Endodermal cell (in vitro differentiated cells): ENCODE results near the gene METTL13. TPM values are rescaled to one million over a fixed set of nuclear protein-coding genes. Genes with fewer than 3 reads are reported as not detected.

Experiments used
- DNase-seq: peaks from one replicate; pipeline ENCODE4 v3.0.0-alpha.2; 2017
- H3K27ac ChIP-seq: 2 replicates; pipeline ENCODE4 v1.5.1; 2013; ENCODE audit warnings: mild to moderate bottlenecking, low read depth, low read length, moderate library complexity
- H3K27me3 ChIP-seq: 2 replicates; pipeline ENCODE4 v1.6.1; 2013; ENCODE audit warnings: mild to moderate bottlenecking, low read length, moderate library complexity; ENCODE audit not compliant: insufficient read depth, control insufficient read depth, poor library complexity, severe bottlenecking
- H3K36me3 ChIP-seq: 2 replicates; pipeline ENCODE4 v1.7.0; 2013; ENCODE audit warnings: mild to moderate bottlenecking, low read length, moderate library complexity; ENCODE audit not compliant: control insufficient read depth, insufficient read depth
- H3K4me1 ChIP-seq: one replicate; pipeline ENCODE4 v1.7.0; 2013; ENCODE audit warnings: low read length; ENCODE audit not compliant: control insufficient read depth, insufficient read depth
- H3K4me3 ChIP-seq: 2 replicates; pipeline ENCODE4 v1.5.1; 2013; ENCODE audit warnings: mild to moderate bottlenecking, low read length, moderate library complexity
- H3K9ac ChIP-seq: 2 replicates; pipeline ENCODE4 v1.6.1; 2013; ENCODE audit warnings: mild to moderate bottlenecking, low read length, moderate library complexity; ENCODE audit not compliant: poor library complexity, severe bottlenecking; ENCODE audit errors: extremely low read depth
- H3K9me3 ChIP-seq: 2 replicates; pipeline ENCODE4 v1.6.1; 2013; ENCODE audit warnings: mild to moderate bottlenecking, low read length, moderate library complexity; ENCODE audit not compliant: control insufficient read depth
- H3K27ac Mint-ChIP-seq: 2 replicates; pipeline ENCODE4 v1.8.0; 2020; ENCODE audit warnings: mixed read lengths
- H3K27me3 Mint-ChIP-seq: 2 replicates; pipeline ENCODE4 v1.8.0; 2021; ENCODE audit warnings: mild to moderate bottlenecking, mixed read lengths; ENCODE audit not compliant: insufficient read depth
- H3K36me3 Mint-ChIP-seq: 2 replicates; pipeline ENCODE4 v1.8.0; 2020; ENCODE audit warnings: low read depth, mixed read lengths
- H3K4me1 Mint-ChIP-seq: 2 replicates; pipeline ENCODE4 v1.8.0; 2020; ENCODE audit warnings: mixed read lengths
- H3K4me3 Mint-ChIP-seq: 2 replicates; pipeline ENCODE4 v1.8.0; 2020; ENCODE audit warnings: mild to moderate bottlenecking, moderate library complexity, mixed read lengths
- H3K9me3 Mint-ChIP-seq: 2 replicates; pipeline ENCODE4 v1.8.0; 2020; ENCODE audit warnings: mild to moderate bottlenecking, mixed read lengths
- WGBS, 2 experiments: methylation state at CpG; one replicate each; pipeline versions ENCODE4 v1.1.5 to v1.1.7; 2013; ENCODE audit warnings: missing lambda C conversion rate in 2 of 2, mixed read lengths in 1 of 2; ENCODE audit not compliant: insufficient coverage in 1 of 2, insufficient read length in 1 of 2; 5-methylcytosine and 5-hydroxymethylcytosine counted together
- total RNA-seq, 2 donors: library from RNA; stranded (reverse); fragmentation: NEBNext Ultra II Directional in 1 of 2; extraction: Animal tissue kit (Norgen Biotek cat#: 25700) in 1 of 2; gene quantifications; 2 replicates in 1 of 2; 3 replicates in 1 of 2; pipeline ENCODE4 v1.2.1, GENCODE V29; 2021
- TF ChIP-seq, protein P1 (sequence below): fragments of 200-600 bp; sonication (generic); conservative IDR thresholded peaks from 2 replicates; pipeline ENCODE4 v1.5.0; 2021; ENCODE audit warnings: antibody characterized with exemption, mild to moderate bottlenecking

METTL13 gene
- total RNA-seq, 2 donors from 2014 or later: 32.1 to 38.5 TPM

DNA sequence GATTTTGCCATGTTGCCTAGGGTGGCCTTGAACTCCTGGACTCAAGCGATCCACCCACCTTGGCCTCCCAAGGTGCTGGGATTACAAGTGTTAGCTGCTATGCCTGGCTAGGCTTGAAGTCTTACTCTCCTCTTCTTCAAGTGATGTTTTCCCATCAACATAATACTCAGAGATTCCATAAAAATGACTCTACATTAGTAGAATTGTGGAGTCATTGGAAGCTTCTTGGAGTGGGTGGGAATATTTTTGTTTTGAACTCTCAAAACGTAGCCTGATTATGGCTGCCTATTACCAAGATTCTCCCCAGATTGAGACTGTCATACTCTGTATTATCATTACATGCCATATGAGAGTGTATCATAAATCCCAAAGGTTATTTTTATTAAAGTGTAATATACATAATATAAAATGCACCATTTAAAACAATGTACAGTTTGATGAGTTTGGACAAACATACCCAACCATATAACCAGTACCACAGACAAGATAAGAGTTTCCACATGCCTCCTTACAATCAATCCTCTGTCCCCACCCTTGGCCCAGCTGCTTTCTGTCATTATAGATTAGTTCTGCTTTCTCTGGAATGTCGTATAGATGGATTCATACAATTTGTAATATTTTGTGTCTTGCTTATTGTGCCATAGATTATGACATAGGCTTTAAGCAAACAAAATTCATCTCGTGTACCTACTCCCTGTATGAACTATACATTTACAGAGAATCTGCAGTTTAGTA lies 51.8 kb downstream of the METTL13 start:
- Histone ChIP-seq H3K27me3 (no peaks in the 10 kb centered on the region), H3K4me1 (no peaks in the 10 kb centered on the region), H3K4me3 (no peak overlapping the region), H3K9me3 (no peaks in the 10 kb centered on the region), H3K9ac (no peak overlapping the region), H3K27ac (no peak overlapping the region), H3K36me3 (no peaks in the 10 kb centered on the region)
- DNase-seq: no peak
- no peak overlapping the region for H3K27ac Mint-ChIP-seq
- TF ChIP-seq, protein P1, sequence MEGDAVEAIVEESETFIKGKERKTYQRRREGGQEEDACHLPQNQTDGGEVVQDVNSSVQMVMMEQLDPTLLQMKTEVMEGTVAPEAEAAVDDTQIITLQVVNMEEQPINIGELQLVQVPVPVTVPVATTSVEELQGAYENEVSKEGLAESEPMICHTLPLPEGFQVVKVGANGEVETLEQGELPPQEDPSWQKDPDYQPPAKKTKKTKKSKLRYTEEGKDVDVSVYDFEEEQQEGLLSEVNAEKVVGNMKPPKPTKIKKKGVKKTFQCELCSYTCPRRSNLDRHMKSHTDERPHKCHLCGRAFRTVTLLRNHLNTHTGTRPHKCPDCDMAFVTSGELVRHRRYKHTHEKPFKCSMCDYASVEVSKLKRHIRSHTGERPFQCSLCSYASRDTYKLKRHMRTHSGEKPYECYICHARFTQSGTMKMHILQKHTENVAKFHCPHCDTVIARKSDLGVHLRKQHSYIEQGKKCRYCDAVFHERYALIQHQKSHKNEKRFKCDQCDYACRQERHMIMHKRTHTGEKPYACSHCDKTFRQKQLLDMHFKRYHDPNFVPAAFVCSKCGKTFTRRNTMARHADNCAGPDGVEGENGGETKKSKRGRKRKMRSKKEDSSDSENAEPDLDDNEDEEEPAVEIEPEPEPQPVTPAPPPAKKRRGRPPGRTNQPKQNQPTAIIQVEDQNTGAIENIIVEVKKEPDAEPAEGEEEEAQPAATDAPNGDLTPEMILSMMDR: no peak
- no peaks in the 10 kb centered on the region for H3K4me1 Mint-ChIP-seq
- no peaks in the 10 kb centered on the region for H3K36me3 Mint-ChIP-seq
- 40 to 50% methylated on average over 2 to 4 of the region's 4 CpGs for WGBS, 2 experiments
- H3K4me3 Mint-ChIP-seq: no peak overlapping the region
- H3K9me3 Mint-ChIP-seq: peaks cover 7% of the 10 kb centered on the region
- peaks cover 1% of the 10 kb centered on the region for H3K27me3 Mint-ChIP-seq

DNA sequence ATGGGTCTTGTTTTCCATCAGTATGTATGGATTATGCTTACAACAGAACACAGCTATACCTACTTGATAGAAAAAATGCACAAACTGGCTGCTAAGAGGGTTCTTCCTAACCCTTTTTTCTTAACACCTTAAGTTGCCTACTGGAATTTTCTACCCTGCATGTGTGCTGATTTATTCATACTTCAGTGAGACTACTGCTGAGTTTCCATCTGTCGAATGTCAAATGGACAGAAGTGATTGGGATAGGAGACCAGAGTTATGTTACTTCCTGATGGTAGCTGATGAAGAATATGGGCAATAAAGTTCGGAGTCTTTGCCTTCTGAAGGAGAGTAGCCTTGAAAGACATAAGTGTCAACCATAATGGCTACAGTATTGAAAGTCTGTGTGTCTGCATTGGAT lies 53.4 kb downstream of the METTL13 start:
- WGBS, 2 experiments: 87 to 93% methylated on average over 1 to 2 of the region's 2 CpGs
- Mint-ChIP-seq H3K4me3 (no peak overlapping the region), H3K27ac (no peak overlapping the region), H3K9me3 (no peaks in the 10 kb centered on the region), H3K27me3 (peaks cover 11% of the 10 kb centered on the region), H3K4me1 (no peaks in the 10 kb centered on the region), H3K36me3 (no peaks in the 10 kb centered on the region)
- Histone ChIP-seq H3K9me3 (no peaks in the 10 kb centered on the region), H3K9ac (no peak overlapping the region), H3K27me3 (peaks cover 4% of the 10 kb centered on the region), H3K4me3 (no peak overlapping the region), H3K27ac (no peak overlapping the region), H3K4me1 (no peaks in the 10 kb centered on the region), H3K36me3 (no peaks in the 10 kb centered on the region)
- TF ChIP-seq, protein P1: no peak
- no peak for DNase-seq

DNA sequence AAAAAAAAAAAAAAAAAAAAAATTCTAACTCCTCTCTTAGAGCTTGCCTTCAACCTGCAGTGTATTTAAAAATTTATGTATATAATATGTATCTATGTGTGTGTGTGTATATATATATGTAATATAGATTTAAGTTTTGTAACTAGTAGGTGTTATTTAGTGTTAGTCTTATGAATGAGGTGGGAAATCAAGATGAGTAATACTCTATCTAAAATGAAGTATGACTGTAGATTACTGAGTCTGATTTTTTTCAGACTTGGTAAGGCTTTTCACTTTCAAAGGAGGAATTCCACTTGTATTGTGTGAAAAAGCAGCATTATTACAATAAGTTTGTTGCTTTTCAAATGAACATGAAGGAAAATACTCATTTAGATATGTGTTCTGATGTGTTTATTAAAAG lies 54.4 kb downstream of the METTL13 start:
- Histone ChIP-seq H3K9me3 (no peaks in the 10 kb centered on the region), H3K27ac (no peak overlapping the region), H3K9ac (no peak overlapping the region), H3K36me3 (no peaks in the 10 kb centered on the region), H3K4me3 (no peak overlapping the region), H3K27me3 (peaks cover 14% of the 10 kb centered on the region), H3K4me1 (no peaks in the 10 kb centered on the region)
- no peak for DNase-seq
- H3K27me3 Mint-ChIP-seq: peaks cover 22% of the 10 kb centered on the region
- H3K4me1 Mint-ChIP-seq: peaks cover 5% of the 10 kb centered on the region
- H3K36me3 Mint-ChIP-seq: no peaks in the 10 kb centered on the region
- TF ChIP-seq, protein P1: no peak
- no peak overlapping the region for H3K4me3 Mint-ChIP-seq
- no peaks in the 10 kb centered on the region for H3K9me3 Mint-ChIP-seq
- H3K27ac Mint-ChIP-seq: no peak overlapping the region
